Measurements from ENCODE around the gene C1orf159.

- TF ChIP-seq ZNF143 (CRISPR knock-in tag; IDR thresholded peaks at IDR 0.05) (no peak), SMARCA5 (IDR thresholded peaks at IDR 0.05) (no peak), SP2 (IDR thresholded peaks at IDR 0.05; ENCODE audit: extremely low read depth, low read depth, low read length, poor library complexity, severe bottlenecking) (no peak), ZNF121 (CRISPR knock-in tag; conservative IDR thresholded peaks at IDR 0.05) (no peak), MXI1 (IDR thresholded peaks at IDR 0.05; ENCODE audit: low read depth, low read length) (no peak), TFE3 (CRISPR knock-in tag; IDR thresholded peaks at IDR 0.05) (no peak)
Measured at GRCh38 chr1:1044455-1045078, 71.3 kb downstream of the C1orf159 start.
